WTC11 (cell line): ENCODE measurements around the gene EIF4G3. TPM values are rescaled to one million over a fixed set of nuclear protein-coding genes. Genes with fewer than 3 reads are reported as not detected.

ENCODE experiments used
- ATAC-seq: fragments of 200-7000 bp; cut with Tn5 transposase; 2 replicates; pipeline ENCODE4 v1.10.0; 2021; ENCODE audit warnings: mild to moderate bottlenecking, moderate library complexity
- CTCF ChIA-PET: fragments of 300-600 bp; sonication (Branson Sonifier 250); formaldehyde crosslinking; loops from one replicate; lab custom pipeline; 2021; ENCODE audit warnings: antibody characterized with exemption; lab: Charles Lee
- POLR2A ChIA-PET: fragments of 350-600 bp; sonication (Branson Sonifier 250); formaldehyde crosslinking; loops from one replicate; lab custom pipeline; 2021; ENCODE audit warnings: antibody characterized with exemption; lab: Charles Lee
- DNase-seq: peaks from one replicate; pipeline ENCODE4 v3.0.0; 2021; ENCODE audit warnings: low spot score
- H3K27ac Mint-ChIP-seq: 2 replicates; pipeline ENCODE4 v1.8.0; 2021; ENCODE audit warnings: mixed read lengths
- H3K27me3 Mint-ChIP-seq: 2 replicates; pipeline ENCODE4 v1.8.0; 2021; ENCODE audit warnings: low read depth, mild to moderate bottlenecking, moderate library complexity, mixed read lengths
- H3K36me3 Mint-ChIP-seq: 2 replicates; pipeline ENCODE4 v1.8.0; 2021; ENCODE audit warnings: mixed read lengths
- H3K4me1 Mint-ChIP-seq: 2 replicates; pipeline ENCODE4 v1.8.0; 2022; ENCODE audit warnings: mixed read lengths
- H3K4me3 Mint-ChIP-seq: 2 replicates; pipeline ENCODE4 v1.8.0; 2021; ENCODE audit warnings: mild to moderate bottlenecking, moderate library complexity, mixed read lengths
- H3K9me3 Mint-ChIP-seq: 2 replicates; pipeline ENCODE4 v1.8.0; 2021; ENCODE audit warnings: mixed read lengths
- ATF1 ChIP-seq: sonication (generic); formaldehyde crosslinking; IDR thresholded peaks from 2 replicates; pipeline ENCODE4 v1.8.1; 2023; ENCODE audit warnings: mild to moderate bottlenecking, moderate library complexity, missing genetic modification reagents
- ESRRA ChIP-seq: sonication (generic); formaldehyde crosslinking; IDR thresholded peaks from 2 replicates; pipeline ENCODE4 v1.8.1; 2022; ENCODE audit warnings: mild to moderate bottlenecking, missing genetic modification reagents, borderline replicate concordance
- GRHL2 ChIP-seq: fragments of 250-450 bp; sonication (Bioruptor Pico); IDR thresholded peaks from 2 replicates; pipeline ENCODE4 v1.8.0; 2022; ENCODE audit warnings: mild to moderate bottlenecking, moderate library complexity; ENCODE audit not compliant: insufficient replicate concordance, severe bottlenecking
- HMGA2 ChIP-seq: fragments of 250-450 bp; sonication (Bioruptor Pico); IDR thresholded peaks from 2 replicates; pipeline ENCODE4 v1.4.0; 2021; ENCODE audit warnings: mild to moderate bottlenecking, moderate library complexity
- MXD4 ChIP-seq: fragments of 250-450 bp; sonication (Bioruptor Pico); IDR thresholded peaks from 2 replicates; pipeline ENCODE4 v1.8.0; 2021; ENCODE audit warnings: mild to moderate bottlenecking, moderate library complexity, borderline replicate concordance
- NFYB ChIP-seq: sonication (generic); formaldehyde crosslinking; conservative IDR thresholded peaks from 2 replicates; pipeline ENCODE4 v1.8.0; 2022; ENCODE audit warnings: low read depth, missing genetic modification reagents
- NR3C1 ChIP-seq: sonication (generic); formaldehyde crosslinking; conservative IDR thresholded peaks from 2 replicates; pipeline ENCODE4 v1.8.1; 2023; ENCODE audit warnings: low read depth, mild to moderate bottlenecking, missing genetic modification reagents
- OVOL2 ChIP-seq: fragments of 250-450 bp; sonication (Bioruptor Pico); IDR thresholded peaks from 2 replicates; pipeline ENCODE4 v1.9.0; 2021; ENCODE audit warnings: mild to moderate bottlenecking, borderline replicate concordance
- PRRX2 ChIP-seq: fragments of 250-450 bp; sonication (Bioruptor Pico); IDR thresholded peaks from 2 replicates; pipeline ENCODE4 v1.8.0; 2021; ENCODE audit warnings: mild to moderate bottlenecking
- RELA ChIP-seq: sonication (generic); formaldehyde crosslinking; IDR thresholded peaks from 2 replicates; pipeline ENCODE4 v1.8.1; 2022; ENCODE audit warnings: missing genetic modification reagents, mild to moderate bottlenecking, borderline replicate concordance
- SMAD3 ChIP-seq: sonication (generic); formaldehyde crosslinking; IDR thresholded peaks from 2 replicates; pipeline ENCODE4 v1.8.0; 2022; ENCODE audit warnings: missing genetic modification reagents, mild to moderate bottlenecking, borderline replicate concordance
- SP1 ChIP-seq: sonication (generic); formaldehyde crosslinking; conservative IDR thresholded peaks from 2 replicates; pipeline ENCODE4 v1.8.1; 2022; ENCODE audit warnings: missing genetic modification reagents
- TP53 ChIP-seq: sonication (generic); formaldehyde crosslinking; IDR thresholded peaks from 2 replicates; pipeline ENCODE4 v1.8.1; 2023; ENCODE audit warnings: mild to moderate bottlenecking, missing genetic modification reagents
- ZNF232 ChIP-seq: sonication (generic); formaldehyde crosslinking; IDR thresholded peaks from 2 replicates; pipeline ENCODE4 v1.8.0; 2022; ENCODE audit warnings: mild to moderate bottlenecking, missing genetic modification reagents
- ZNF416 ChIP-seq: fragments of 250-450 bp; sonication (Bioruptor Pico); IDR thresholded peaks from 2 replicates; pipeline ENCODE4 v1.9.0; 2021; ENCODE audit warnings: mild to moderate bottlenecking, inconsistent platforms
- ZNF671 ChIP-seq: fragments of 250-450 bp; sonication (Bioruptor Pico); IDR thresholded peaks from 2 replicates; pipeline ENCODE4 v1.8.0; 2021; ENCODE audit warnings: mild to moderate bottlenecking
- total RNA-seq: library from RNA; stranded (reverse); gene quantifications from 3 replicates; pipeline ENCODE4 v1.2.3, GENCODE V29; 2021
- TF ChIP-seq, protein P1 (sequence below): sonication (generic); formaldehyde crosslinking; IDR thresholded peaks from 2 replicates; pipeline ENCODE4 v1.8.1; 2023; ENCODE audit warnings: mild to moderate bottlenecking, moderate library complexity, missing genetic modification reagents
- TF ChIP-seq, protein P2 (sequence below): sonication (generic); formaldehyde crosslinking; IDR thresholded peaks from 2 replicates; pipeline ENCODE4 v1.8.0; 2022; ENCODE audit warnings: mild to moderate bottlenecking, missing genetic modification reagents
- TF ChIP-seq, protein P3 (sequence below): sonication (generic); formaldehyde crosslinking; IDR thresholded peaks from 2 replicates; pipeline ENCODE4 v1.8.1; 2023; ENCODE audit warnings: mild to moderate bottlenecking, missing genetic modification reagents, moderate library complexity
- TF ChIP-seq, protein P4 (sequence below): sonication (generic); formaldehyde crosslinking; IDR thresholded peaks from 2 replicates; pipeline ENCODE4 v1.8.0; 2022; ENCODE audit warnings: mild to moderate bottlenecking, missing genetic modification reagents
- TF ChIP-seq, protein P5 (sequence below): sonication (generic); formaldehyde crosslinking; IDR thresholded peaks from 2 replicates; pipeline ENCODE4 v1.8.0; 2022; ENCODE audit warnings: missing genetic modification reagents
- TF ChIP-seq, protein P6 (sequence below): fragments of 250-450 bp; sonication (Bioruptor Pico); conservative IDR thresholded peaks from 2 replicates; pipeline ENCODE4 v1.9.0; 2021; ENCODE audit warnings: mild to moderate bottlenecking
- TF ChIP-seq, protein P7 (sequence below): sonication (generic); formaldehyde crosslinking; IDR thresholded peaks from 2 replicates; pipeline ENCODE4 v1.8.1; 2023; ENCODE audit warnings: mild to moderate bottlenecking, missing genetic modification reagents

The EIF4G3 gene
- total RNA-seq, 1 experiment from 2014 or later = 77.7 TPM

DNA sequence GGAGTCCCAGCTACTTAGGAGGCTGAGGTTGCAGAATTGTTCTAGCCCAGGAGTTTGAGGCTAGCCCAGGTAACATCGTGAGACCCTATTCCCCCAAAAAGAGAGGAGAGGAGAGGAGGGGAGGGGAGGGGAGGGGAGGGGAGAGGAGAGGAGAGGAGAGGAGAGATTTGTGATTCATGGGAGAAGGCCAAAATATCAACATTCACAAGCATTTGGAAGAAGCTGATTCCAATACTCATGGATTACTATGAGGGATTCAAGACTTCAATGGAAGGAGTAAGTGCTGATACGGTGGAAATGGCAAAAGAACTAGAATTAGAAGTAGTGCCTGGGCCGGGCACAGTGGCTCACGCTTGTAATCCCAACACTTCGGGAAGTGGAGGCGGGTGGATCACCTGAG is 187.8 kb downstream of the EIF4G3 start:
- TF ChIP-seq, protein P1, sequence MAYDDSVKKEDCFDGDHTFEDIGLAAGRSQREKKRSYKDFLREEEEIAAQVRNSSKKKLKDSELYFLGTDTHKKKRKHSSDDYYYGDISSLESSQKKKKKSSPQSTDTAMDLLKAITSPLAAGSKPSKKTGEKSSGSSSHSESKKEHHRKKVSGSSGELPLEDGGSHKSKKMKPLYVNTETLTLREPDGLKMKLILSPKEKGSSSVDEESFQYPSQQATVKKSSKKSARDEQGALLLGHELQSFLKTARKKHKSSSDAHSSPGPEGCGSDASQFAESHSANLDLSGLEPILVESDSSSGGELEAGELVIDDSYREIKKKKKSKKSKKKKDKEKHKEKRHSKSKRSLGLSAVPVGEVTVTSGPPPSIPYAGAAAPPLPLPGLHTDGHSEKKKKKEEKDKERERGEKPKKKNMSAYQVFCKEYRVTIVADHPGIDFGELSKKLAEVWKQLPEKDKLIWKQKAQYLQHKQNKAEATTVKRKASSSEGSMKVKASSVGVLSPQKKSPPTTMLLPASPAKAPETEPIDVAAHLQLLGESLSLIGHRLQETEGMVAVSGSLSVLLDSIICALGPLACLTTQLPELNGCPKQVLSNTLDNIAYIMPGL (CRISPR knock-in tag) = no peak
- TF ChIP-seq HMGA2 (CRISPR knock-in tag) (no peak), SP1 (no peak), PRRX2 (CRISPR knock-in tag) (no peak), ZNF232 (CRISPR knock-in tag) (no peak), ATF1 (CRISPR knock-in tag) (no peak), ESRRA (CRISPR knock-in tag) (no peak), TP53 (CRISPR knock-in tag) (no peak), RELA (CRISPR knock-in tag) (no peak)
- TF ChIP-seq, protein P2, sequence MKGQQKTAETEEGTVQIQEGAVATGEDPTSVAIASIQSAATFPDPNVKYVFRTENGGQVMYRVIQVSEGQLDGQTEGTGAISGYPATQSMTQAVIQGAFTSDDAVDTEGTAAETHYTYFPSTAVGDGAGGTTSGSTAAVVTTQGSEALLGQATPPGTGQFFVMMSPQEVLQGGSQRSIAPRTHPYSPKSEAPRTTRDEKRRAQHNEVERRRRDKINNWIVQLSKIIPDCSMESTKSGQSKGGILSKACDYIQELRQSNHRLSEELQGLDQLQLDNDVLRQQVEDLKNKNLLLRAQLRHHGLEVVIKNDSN (CRISPR knock-in tag) = no peak
- TF ChIP-seq, protein P3, sequence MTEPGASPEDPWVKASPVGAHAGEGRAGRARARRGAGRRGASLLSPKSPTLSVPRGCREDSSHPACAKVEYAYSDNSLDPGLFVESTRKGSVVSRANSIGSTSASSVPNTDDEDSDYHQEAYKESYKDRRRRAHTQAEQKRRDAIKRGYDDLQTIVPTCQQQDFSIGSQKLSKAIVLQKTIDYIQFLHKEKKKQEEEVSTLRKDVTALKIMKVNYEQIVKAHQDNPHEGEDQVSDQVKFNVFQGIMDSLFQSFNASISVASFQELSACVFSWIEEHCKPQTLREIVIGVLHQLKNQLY = no peak
- TF ChIP-seq, protein P4, sequence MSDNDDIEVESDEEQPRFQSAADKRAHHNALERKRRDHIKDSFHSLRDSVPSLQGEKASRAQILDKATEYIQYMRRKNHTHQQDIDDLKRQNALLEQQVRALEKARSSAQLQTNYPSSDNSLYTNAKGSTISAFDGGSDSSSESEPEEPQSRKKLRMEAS (CRISPR knock-in tag) = no peak
- TF ChIP-seq, protein P5, sequence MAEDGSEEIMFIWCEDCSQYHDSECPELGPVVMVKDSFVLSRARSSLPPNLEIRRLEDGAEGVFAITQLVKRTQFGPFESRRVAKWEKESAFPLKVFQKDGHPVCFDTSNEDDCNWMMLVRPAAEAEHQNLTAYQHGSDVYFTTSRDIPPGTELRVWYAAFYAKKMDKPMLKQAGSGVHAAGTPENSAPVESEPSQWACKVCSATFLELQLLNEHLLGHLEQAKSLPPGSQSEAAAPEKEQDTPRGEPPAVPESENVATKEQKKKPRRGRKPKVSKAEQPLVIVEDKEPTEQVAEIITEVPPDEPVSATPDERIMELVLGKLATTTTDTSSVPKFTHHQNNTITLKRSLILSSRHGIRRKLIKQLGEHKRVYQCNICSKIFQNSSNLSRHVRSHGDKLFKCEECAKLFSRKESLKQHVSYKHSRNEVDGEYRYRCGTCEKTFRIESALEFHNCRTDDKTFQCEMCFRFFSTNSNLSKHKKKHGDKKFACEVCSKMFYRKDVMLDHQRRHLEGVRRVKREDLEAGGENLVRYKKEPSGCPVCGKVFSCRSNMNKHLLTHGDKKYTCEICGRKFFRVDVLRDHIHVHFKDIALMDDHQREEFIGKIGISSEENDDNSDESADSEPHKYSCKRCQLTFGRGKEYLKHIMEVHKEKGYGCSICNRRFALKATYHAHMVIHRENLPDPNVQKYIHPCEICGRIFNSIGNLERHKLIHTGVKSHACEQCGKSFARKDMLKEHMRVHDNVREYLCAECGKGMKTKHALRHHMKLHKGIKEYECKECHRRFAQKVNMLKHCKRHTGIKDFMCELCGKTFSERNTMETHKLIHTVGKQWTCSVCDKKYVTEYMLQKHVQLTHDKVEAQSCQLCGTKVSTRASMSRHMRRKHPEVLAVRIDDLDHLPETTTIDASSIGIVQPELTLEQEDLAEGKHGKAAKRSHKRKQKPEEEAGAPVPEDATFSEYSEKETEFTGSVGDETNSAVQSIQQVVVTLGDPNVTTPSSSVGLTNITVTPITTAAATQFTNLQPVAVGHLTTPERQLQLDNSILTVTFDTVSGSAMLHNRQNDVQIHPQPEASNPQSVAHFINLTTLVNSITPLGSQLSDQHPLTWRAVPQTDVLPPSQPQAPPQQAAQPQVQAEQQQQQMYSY = no peak
- Mint-ChIP-seq H3K27ac (no peak overlapping the region), H3K4me3 (no peak overlapping the region), H3K27me3 (no peaks in the 10 kb centered on the region), H3K36me3 (0 out of 2 replicates have a peak, but pooled peaks cover 4% of the 10 kb centered on the region), H3K4me1 (peaks cover 14% of the 10 kb centered on the region), H3K9me3 (no peaks in the 10 kb centered on the region)
- ATAC-seq (no peak), DNase-seq (no peak)
- ChIA-PET CTCF (interaction anchor here (1.4 to 2.0 kb wide), 2 partner anchors 282 to 292 kb away, joined by 3 to 6 read pairs; no protein-coding TSS in a partner anchor), POLR2A (no interaction called here)

DNA sequence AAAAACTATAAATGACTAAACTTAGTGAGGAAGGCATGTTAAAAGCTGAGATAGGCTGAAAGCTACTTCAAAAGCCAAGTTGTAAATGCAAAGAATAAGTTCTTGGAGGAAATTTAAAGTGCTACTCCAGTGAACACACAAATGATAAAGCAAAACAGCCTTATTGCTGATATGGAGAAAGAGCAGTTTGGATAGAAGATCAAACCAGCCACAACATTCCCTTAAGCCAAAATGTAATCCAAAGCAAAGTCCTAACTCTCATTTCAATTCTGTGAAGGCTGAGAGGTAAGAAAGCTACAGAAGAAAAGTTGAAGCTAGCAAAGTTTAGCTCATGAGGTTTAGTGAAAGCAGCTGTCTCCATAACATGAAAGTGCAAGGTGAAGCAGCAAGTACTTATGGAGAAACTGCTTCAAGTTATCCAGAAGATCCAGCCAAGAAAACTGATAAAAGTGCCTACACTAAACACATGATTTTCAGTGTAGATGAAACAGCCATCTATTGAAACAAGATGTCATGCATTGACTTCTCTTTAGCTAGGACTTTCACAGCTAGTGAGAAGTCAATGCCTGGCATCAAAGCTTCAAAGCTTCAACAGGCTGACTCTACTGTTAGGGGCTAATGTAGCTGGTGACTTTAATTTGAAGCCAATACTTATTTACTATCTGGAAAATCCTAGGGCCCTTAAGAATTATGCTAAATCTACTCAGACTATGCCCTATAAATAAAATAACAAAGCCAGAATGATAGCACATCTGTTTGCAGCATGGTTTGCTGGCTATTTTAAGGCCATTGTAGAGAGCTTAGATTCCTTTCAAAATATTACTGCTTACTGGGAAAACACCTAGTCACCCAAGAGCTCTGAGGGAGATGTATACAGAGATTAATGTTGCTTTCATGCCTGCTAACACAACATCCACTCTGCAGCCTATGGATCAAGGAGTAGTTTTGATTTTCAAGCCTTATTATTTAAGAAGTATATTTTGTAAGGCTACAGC is 188.6 kb downstream of the EIF4G3 start:
- H3K9me3 Mint-ChIP-seq = no peaks in the 10 kb centered on the region
- POLR2A ChIA-PET = no interaction called here
- H3K4me3 Mint-ChIP-seq = no peak overlapping the region
- peaks cover 8% of the 10 kb centered on the region for H3K4me1 Mint-ChIP-seq
- ATAC-seq = no peak
- H3K27ac Mint-ChIP-seq = no peak overlapping the region
- H3K27me3 Mint-ChIP-seq = no peaks in the 10 kb centered on the region
- 0 out of 2 replicates have a peak, but pooled peaks cover 4% of the 10 kb centered on the region for H3K36me3 Mint-ChIP-seq
- no peak for DNase-seq
- CTCF ChIA-PET = interaction anchor here (0.5 to 2.0 kb wide), 3 partner anchors 70 to 291 kb away, joined by 3 to 6 read pairs (median 3); no protein-coding TSS in a partner anchor
- TF ChIP-seq, protein P6, sequence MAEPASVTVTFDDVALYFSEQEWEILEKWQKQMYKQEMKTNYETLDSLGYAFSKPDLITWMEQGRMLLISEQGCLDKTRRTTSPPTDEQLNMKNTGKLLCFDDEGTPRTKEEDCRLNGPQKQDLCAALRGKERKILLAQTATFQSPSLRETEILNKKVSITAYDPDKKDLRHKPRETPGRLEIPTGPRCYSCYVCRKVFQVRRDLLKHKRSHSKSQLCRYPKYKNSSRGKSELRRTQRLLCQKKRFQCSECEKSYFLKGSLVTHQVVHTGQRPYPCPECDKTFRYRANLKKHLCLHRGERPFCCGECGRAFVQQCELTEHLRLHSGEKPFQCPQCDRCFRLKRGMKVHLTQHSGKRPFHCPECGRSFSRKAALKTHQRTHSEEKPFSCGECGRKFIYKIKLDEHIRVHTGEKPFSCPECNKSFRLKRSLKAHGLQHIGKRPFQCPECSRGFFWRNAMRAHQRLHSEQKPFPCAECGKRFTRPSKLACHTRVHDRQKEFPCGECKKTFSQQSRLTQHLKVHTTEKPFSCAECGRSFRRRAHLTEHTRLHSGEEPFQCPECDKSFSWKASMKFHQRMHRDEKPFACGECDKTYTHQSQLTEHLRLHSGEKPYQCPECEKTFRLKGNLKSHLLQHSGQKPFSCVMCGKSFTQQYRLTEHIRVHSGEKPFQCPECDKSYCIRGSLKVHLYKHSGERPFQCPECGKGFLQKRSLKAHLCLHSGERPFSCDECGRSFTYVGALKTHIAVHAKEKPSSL (CRISPR knock-in tag) = no peak
- TF ChIP-seq GRHL2 (CRISPR knock-in tag) (no peak), OVOL2 (no peak), NR3C1 (CRISPR knock-in tag) (no peak), ZNF416 (no peak), MXD4 (CRISPR knock-in tag) (no peak), ZNF671 (no peak), SMAD3 (CRISPR knock-in tag) (no peak), NFYB (CRISPR knock-in tag) (no peak)
- TF ChIP-seq, protein P7, sequence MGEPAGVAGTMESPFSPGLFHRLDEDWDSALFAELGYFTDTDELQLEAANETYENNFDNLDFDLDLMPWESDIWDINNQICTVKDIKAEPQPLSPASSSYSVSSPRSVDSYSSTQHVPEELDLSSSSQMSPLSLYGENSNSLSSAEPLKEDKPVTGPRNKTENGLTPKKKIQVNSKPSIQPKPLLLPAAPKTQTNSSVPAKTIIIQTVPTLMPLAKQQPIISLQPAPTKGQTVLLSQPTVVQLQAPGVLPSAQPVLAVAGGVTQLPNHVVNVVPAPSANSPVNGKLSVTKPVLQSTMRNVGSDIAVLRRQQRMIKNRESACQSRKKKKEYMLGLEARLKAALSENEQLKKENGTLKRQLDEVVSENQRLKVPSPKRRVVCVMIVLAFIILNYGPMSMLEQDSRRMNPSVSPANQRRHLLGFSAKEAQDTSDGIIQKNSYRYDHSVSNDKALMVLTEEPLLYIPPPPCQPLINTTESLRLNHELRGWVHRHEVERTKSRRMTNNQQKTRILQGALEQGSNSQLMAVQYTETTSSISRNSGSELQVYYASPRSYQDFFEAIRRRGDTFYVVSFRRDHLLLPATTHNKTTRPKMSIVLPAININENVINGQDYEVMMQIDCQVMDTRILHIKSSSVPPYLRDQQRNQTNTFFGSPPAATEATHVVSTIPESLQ (CRISPR knock-in tag) = no peak
